ENCODE results near the gene SLC2A1. TPM values are rescaled to one million over a fixed set of nuclear protein-coding genes. Genes with fewer than 3 reads are reported as not detected.

Gene SLC2A1
- total RNA-seq, 2 donors from 2014 or later: 119 to 147 TPM

DNA sequence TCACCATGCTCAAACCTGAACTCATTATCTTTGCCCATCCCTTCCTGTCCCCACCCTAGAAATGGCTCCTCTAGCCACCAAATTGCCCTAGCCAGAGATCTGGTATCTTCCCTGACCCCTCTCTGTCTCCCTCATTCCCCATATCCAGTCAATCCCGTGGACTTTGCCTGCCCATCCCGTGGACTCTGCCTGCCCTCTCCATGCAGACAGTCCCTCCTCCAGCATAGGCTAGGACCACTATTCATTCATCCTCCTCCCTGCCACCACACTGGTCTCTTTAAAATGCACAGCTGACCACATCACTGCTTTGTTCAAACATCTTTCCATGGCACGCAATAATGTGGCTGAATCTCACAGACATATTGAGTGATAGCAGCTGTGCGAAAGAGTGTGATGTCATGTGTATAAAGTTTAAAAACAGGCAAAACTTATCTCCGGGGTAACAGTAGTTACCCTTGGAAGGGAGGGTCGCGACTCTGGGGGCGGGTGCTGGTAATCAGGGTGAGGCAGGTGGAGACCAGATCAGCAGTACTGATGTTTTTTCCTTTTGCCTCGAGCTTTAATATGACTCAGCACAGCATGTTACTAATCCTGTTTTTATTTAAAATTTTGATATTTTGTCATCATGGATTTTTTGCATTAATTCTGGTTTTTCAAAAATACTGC is 4.8 kb upstream of the SLC2A1 start:
- peak overlapping the region; percentile 86 to 93 for H3K27ac ChIP-seq
- H3K4me3 ChIP-seq: peak overlapping the region; percentile 55
- TF ChIP-seq, protein P1, sequence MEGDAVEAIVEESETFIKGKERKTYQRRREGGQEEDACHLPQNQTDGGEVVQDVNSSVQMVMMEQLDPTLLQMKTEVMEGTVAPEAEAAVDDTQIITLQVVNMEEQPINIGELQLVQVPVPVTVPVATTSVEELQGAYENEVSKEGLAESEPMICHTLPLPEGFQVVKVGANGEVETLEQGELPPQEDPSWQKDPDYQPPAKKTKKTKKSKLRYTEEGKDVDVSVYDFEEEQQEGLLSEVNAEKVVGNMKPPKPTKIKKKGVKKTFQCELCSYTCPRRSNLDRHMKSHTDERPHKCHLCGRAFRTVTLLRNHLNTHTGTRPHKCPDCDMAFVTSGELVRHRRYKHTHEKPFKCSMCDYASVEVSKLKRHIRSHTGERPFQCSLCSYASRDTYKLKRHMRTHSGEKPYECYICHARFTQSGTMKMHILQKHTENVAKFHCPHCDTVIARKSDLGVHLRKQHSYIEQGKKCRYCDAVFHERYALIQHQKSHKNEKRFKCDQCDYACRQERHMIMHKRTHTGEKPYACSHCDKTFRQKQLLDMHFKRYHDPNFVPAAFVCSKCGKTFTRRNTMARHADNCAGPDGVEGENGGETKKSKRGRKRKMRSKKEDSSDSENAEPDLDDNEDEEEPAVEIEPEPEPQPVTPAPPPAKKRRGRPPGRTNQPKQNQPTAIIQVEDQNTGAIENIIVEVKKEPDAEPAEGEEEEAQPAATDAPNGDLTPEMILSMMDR (IDR thresholded peaks at IDR 0.05): no peak
- no peak for ATAC-seq (ENCODE audit: insufficient number of reproducible peaks, low FRiP score, low read depth)
- no peak for DNase-seq (ENCODE audit: low spot score)
- H3K9me3 ChIP-seq: no peaks in the 10 kb centered on the region
- H3K36me3 ChIP-seq: no peaks in the 10 kb centered on the region
- H3K4me1 ChIP-seq (ENCODE audit: control insufficient read depth in 1 of 2, low read depth in 2 of 2): peaks cover 10 to 54% of the 10 kb centered on the region in 2 donors
- no peaks in the 10 kb centered on the region for H3K27me3 ChIP-seq (replicated peaks; ENCODE audit: insufficient read depth)

DNA sequence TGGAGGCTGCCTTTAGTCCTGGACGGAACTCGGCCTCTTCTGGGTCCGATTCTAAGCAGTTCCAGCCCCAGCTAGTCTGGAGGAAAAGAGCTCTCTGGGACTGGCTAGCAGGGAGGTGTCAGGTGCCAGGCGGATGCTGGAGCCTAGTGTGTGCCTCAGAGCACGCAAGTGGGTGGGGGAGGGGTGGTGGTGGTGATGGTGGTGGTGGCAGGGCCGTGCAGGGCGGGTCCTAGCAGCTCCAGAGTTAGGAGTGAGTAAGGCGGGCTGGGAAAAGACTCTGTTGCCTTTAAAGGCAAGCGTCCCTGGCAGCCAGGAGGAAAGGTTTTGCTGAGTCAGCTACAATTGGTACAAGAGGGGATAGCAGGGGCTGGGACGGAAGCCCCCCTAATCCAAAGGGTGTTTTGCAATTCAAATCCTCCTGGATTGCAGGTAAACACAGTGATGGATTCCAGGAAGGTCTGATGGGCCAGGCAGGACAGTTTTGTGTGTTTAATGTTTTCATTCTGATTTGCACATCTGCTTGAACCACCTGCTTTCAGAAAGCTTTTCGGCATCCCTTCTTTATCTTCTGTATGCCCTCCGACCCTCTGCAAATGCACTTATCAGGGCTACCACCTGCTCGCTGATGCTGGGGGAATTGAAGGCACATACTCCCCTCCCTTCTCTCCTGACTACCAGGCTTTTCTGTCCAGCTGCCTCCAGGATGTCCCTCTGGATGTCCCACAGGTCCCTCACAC is 4.1 kb upstream of the SLC2A1 start:
- H3K9me3 ChIP-seq: no peaks in the 10 kb centered on the region
- ATAC-seq (ENCODE audit: insufficient number of reproducible peaks, low FRiP score, low read depth) (peak; percentile 53), DNase-seq (ENCODE audit: low spot score) (peak; percentile 71)
- no peaks in the 10 kb centered on the region for H3K36me3 ChIP-seq
- peak overlapping the region; percentile 55 for H3K4me3 ChIP-seq
- TF ChIP-seq, protein P1 (IDR thresholded peaks at IDR 0.05): no peak
- peaks cover 10 to 54% of the 10 kb centered on the region in 2 donors for H3K4me1 ChIP-seq (ENCODE audit: control insufficient read depth in 1 of 2, low read depth in 2 of 2)
- H3K27me3 ChIP-seq (replicated peaks; ENCODE audit: insufficient read depth): no peaks in the 10 kb centered on the region
- H3K27ac ChIP-seq: peak overlapping the region; percentile 86 to 93

DNA sequence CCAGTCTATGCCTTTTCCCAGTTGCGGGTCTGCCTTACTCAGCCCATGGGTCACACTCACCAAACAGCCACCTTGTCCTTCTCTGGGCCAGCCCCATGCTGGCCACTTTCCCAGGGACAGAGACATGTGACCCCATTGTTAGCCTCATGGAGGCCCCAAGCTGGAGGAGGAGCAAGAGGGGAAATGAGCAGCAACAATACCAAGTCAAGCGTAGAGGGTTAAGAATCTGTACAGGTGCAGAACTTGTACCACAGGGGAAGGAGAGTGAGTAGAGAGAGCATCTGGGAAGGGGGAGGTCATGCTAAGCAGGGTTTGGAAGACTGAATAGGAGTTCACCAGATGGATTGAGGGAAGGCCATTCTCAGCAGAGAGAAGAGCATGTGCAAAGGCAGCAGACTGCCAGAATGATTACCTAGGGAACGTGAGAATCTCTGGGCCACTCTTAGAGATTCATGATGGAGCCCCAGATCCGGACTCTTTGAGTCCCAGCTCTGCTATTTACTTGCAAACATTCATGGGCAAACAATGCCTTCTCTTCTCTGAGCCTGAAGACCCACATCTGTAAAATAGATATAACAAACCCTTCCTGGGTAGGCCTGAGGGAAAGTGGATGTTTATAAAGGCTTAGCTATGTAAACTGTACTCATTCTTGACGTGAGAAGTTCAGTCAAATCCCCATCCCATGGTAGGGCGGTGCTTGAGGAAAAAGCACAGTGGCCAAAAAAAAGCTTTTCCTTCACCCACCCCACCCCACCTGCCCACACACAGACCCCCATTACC is 2.8 kb upstream of the SLC2A1 start:
- TF ChIP-seq, protein P1 (IDR thresholded peaks at IDR 0.05): no peak
- Histone ChIP-seq H3K27me3 (replicated peaks; ENCODE audit: insufficient read depth) (no peaks in the 10 kb centered on the region), H3K4me1 (ENCODE audit: control insufficient read depth in 1 of 2, low read depth in 2 of 2) (peaks cover 20 to 58% of the 10 kb centered on the region in 2 donors), H3K27ac (peak overlapping the region; percentile 86 to 93), H3K36me3 (no peaks in the 10 kb centered on the region), H3K4me3 (no peak overlapping the region), H3K9me3 (no peaks in the 10 kb centered on the region)
- ATAC-seq (ENCODE audit: insufficient number of reproducible peaks, low FRiP score, low read depth) (no peak), DNase-seq (ENCODE audit: low spot score) (no peak)

DNA sequence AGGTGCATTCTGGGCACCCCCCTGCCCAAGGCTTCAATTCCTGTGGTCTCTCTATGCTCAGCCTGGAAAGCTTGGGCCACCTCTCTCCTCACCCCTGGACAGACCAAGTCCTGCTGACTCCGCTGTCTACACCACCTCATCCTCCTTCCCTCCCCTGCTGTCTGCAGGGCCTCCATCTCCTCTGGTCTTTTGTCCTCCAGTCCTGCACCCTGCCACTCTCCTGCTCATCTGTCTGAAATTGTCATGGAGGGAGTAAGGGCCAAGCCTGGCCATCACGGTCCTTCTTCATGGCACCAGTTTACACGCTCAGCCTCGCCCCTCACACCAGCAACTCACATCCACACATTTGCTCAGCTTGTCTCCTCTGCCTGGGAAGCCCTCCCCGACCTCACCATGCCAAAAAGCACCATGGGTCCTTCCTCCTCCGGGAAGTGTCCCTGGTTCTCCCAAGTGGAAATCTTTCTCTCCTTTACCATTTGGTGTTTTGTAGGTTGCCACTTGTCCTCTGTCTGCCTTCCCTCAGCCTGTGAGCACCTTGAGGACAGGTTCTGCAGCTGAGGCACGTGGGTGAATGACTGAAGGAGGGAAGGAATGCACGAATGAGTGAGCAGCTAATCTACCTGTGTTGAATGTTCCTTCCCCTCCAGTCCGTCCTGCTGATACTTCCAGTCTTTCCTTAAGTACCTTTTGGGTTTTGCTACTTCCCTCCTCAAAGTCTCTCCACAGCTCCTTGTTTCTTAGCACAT is 2.1 kb upstream of the SLC2A1 start:
- H3K27me3 ChIP-seq (replicated peaks; ENCODE audit: insufficient read depth): no peaks in the 10 kb centered on the region
- no peaks in the 10 kb centered on the region for H3K36me3 ChIP-seq
- H3K9me3 ChIP-seq: no peaks in the 10 kb centered on the region
- no peak for DNase-seq (ENCODE audit: low spot score)
- H3K27ac ChIP-seq: peak overlapping the region; percentile 86 to 93
- H3K4me1 ChIP-seq (ENCODE audit: control insufficient read depth in 1 of 2, low read depth in 2 of 2): peaks cover 20 to 55% of the 10 kb centered on the region in 2 donors
- ATAC-seq (ENCODE audit: insufficient number of reproducible peaks, low FRiP score, low read depth): no peak
- TF ChIP-seq, protein P1 (IDR thresholded peaks at IDR 0.05): no peak
- no peak overlapping the region for H3K4me3 ChIP-seq
